ENCODE data around the gene ACOT8. TPM values are rescaled to one million over a fixed set of nuclear protein-coding genes. Genes with fewer than 3 reads are reported as not detected.

Gene ACOT8
- total and polyA plus RNA-seq, 2 of the 4 experiments (the other 2 are of a cell fraction): 29.8 to 47.5 TPM

DNA sequence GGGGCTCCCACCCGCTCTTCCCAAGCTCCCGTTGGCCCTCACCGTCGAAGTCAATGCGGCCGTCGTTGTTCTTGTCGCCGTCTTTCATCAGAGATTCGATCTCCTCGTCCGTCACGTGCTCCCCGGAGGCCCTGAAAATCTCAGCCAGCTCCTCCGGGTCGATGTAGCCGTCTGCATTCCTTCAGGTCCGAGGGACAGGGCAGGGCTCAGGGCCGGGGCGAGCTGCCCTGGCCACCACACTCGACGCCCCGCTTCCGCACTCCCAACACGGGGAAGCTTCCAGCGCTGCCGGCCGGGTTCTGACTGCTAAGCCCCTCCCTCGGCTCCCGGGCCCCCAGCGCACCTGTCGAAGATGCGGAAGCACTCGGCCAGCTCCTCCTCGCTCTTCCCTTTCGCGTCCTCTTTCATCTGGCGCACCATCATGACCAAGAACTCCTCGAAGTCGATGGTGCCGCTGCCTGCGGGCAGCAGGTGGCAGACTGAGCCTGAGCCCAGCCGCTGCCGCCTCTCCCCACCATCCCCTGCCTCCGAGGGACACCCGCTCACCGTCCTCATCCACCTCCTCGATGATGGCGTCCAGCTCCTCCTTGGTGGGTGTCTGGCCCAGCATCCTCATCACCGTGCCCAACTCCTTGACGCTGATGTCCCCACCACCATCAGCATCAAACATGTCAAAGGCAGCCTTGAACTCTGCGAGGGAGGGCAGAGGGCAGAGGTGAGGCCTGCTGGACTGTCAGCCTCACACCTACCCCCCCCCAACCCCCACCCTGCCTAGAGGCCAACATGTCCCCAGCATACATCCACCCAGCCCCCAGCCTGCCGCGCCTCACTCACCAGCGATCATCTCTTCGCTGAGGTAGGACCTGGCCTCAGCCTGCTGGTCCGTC, 33.0 kb downstream of the ACOT8 start:
- H2BK120ac ChIP-seq (ENCODE audit: low read depth, low read length): no peak overlapping the region
- H2BK15ac ChIP-seq (ENCODE audit: low read depth, low read length): no peak overlapping the region
- intact Hi-C loops (cut with micrococcal nuclease): loop anchor here (2.0 kb wide), 1 partner anchor 67 kb away; the partner anchor contains the start of genes CTSA and NEURL2
- peaks cover 2% of the 10 kb centered on the region; the same call in 1 of the 2 replicates for H3K27me3 ChIP-seq (ENCODE audit: control insufficient read depth, insufficient read depth, low read length)
- H4K8ac ChIP-seq (ENCODE audit: low read depth in 2 of 2, low read length in 2 of 2): no peak overlapping the region
- TF ChIP-seq CEBPB (IDR thresholded peaks at IDR 0.05; ENCODE audit: low read depth, low read length) (no peak), POLR2A (IDR thresholded peaks at IDR 0.05; ENCODE audit: low read depth, low read length) (no peak), RAD21 (IDR thresholded peaks at IDR 0.05; ENCODE audit: low read length) (peak; percentile 49), BHLHE40 (IDR thresholded peaks at IDR 0.05; ENCODE audit: low read depth, low read length) (no peak), CHD1 (IDR thresholded peaks at IDR 0.05; ENCODE audit: low read depth, low read length) (no peak), NFE2L2 (IDR thresholded peaks at IDR 0.05; ENCODE audit: low read depth, low read length) (no peak), SMC3 (IDR thresholded peaks at IDR 0.05; ENCODE audit: low read depth, low read length) (0 out of 2 replicates have a peak, but pooled peaks have one; percentile 18), CTCF (conservative IDR thresholded peaks at IDR 0.05; ENCODE audit: low read depth, low read length) (peak; percentile 40), USF2 (IDR thresholded peaks at IDR 0.05; ENCODE audit: low read depth, low read length) (no peak), MAZ (IDR thresholded peaks at IDR 0.05; ENCODE audit: borderline replicate concordance, low read depth, low read length) (no peak), FOS (IDR thresholded peaks at IDR 0.05; ENCODE audit: low read depth, low read length) (no peak), RCOR1 (IDR thresholded peaks at IDR 0.05; ENCODE audit: insufficient replicate concordance, low read length) (no peak)
- TF ChIP-seq, protein P1, sequence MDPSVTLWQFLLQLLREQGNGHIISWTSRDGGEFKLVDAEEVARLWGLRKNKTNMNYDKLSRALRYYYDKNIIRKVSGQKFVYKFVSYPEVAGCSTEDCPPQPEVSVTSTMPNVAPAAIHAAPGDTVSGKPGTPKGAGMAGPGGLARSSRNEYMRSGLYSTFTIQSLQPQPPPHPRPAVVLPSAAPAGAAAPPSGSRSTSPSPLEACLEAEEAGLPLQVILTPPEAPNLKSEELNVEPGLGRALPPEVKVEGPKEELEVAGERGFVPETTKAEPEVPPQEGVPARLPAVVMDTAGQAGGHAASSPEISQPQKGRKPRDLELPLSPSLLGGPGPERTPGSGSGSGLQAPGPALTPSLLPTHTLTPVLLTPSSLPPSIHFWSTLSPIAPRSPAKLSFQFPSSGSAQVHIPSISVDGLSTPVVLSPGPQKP (IDR thresholded peaks at IDR 0.05; ENCODE audit: borderline replicate concordance, low read depth, low read length): no peak
- no peak overlapping the region for H2BK20ac ChIP-seq (ENCODE audit: low read depth, low read length)
- no peak overlapping the region for H3K4me2 ChIP-seq (ENCODE audit: low read depth, low read length)
- peaks cover 18% of the 10 kb centered on the region for H3K4me1 ChIP-seq (ENCODE audit: control insufficient read depth, insufficient read depth, low read length)
- H4K20me1 ChIP-seq (ENCODE audit: insufficient read depth, low read length): no peaks in the 10 kb centered on the region
- no peak overlapping the region for H3K56ac ChIP-seq (ENCODE audit: extremely low read depth, insufficient read depth, low read length)
- no peak overlapping the region for H3K27ac ChIP-seq (ENCODE audit: insufficient read depth, low read length)
- peak overlapping the region; percentile 68 for H2AK9ac ChIP-seq (replicated peaks; ENCODE audit: low read depth, low read length, poor library complexity)
- H2AK5ac ChIP-seq (ENCODE audit: low read depth, low read length): peak overlapping the region; percentile 18
- no TSS peak for BruUV-seq (replicated peaks)
- no peaks in the 10 kb centered on the region for H3K79me1 ChIP-seq (ENCODE audit: low read depth in 1 of 2, low read length in 2 of 2)
- dilution Hi-C loops (cut with HindIII; ENCODE audit: low sequenced_read_pairs, unreplicated experiment): no loop called here
- H3K4ac ChIP-seq (ENCODE audit: low read depth, low read length): no peak overlapping the region; the same call in 1 of the 2 replicates
- ChIA-PET POLR2A (ENCODE audit: unreplicated experiment) (no interaction called here), CTCF (no interaction called here)
- DNase-seq (no peak), ATAC-seq (ENCODE audit: low read depth) (peak; percentile 29)
- H3K18ac ChIP-seq (ENCODE audit: low read depth, low read length): no peak overlapping the region
- H3K14ac ChIP-seq (replicated peaks; ENCODE audit: low read depth, low read length): no peak overlapping the region
- peak overlapping the region; percentile 76 for H2AFZ ChIP-seq (replicated peaks; ENCODE audit: low read length, poor library complexity)
- WGBS, 2 experiments (ENCODE audit: extremely low coverage in 2 of 2, insufficient read length in 1 of 2): 26% methylated on average over 39 of the region's 57 CpGs; no CpG with 5 or more reads in 1 of the 2 experiments
- H4K91ac ChIP-seq (ENCODE audit: insufficient read depth, low read depth, low read length): no peak overlapping the region
- no peak overlapping the region; the same call in 1 of the 2 replicates for H4K5ac ChIP-seq (ENCODE audit: low read depth, low read length)
- H2BK5ac ChIP-seq (ENCODE audit: low read depth, low read length, poor library complexity, severe bottlenecking): no peak overlapping the region
- no peak overlapping the region for H3K23ac ChIP-seq (ENCODE audit: low read depth, low read length)
- in situ Hi-C loops (cut with MboI; ENCODE audit: low sequenced_read_pairs): no loop called here
- no peaks in the 10 kb centered on the region for H3K9me1 ChIP-seq (ENCODE audit: insufficient read depth, low read length)
- H3K9me3 ChIP-seq (ENCODE audit: control insufficient read depth, insufficient read depth, low read length): no peaks in the 10 kb centered on the region
- no peak overlapping the region for H3K4me3 ChIP-seq (ENCODE audit: insufficient read depth, low read depth, low read length)
- no peak overlapping the region for H3K9ac ChIP-seq (ENCODE audit: low read depth, low read length)
- no peaks in the 10 kb centered on the region for H3K36me3 ChIP-seq (ENCODE audit: control insufficient read depth, insufficient read depth, low read length)

Measured in IMR-90 (cell line).